Body of pancreas (tissue), 4 donors: Measurements from ENCODE around the gene TMEM123.

Source experiments
- CTCF ChIP-seq, 7 experiments: fragments of 450-650 bp in 4 of 7; fragments of 200-600 bp in 3 of 7; sonication (generic) in 3 of 7; IDR thresholded peaks; one replicate each; pipeline ENCODE4 v1.5.1; 2016 to 2019; ENCODE audit warnings: antibody characterized with exemption in 7 of 7
- POLR2A ChIP-seq, 3 donors: fragments of 450-650 bp; IDR thresholded peaks; one replicate each; pipeline ENCODE4 v1.6.1; 2016; ENCODE audit warnings: antibody characterized with exemption in 3 of 3, mild to moderate bottlenecking in 2 of 3

- TF ChIP-seq CTCF (IDR thresholded peaks at IDR 0.05) (no peak), POLR2A (IDR thresholded peaks at IDR 0.05) (no peak)
These were observed 26.6 kb downstream of the TMEM123 start for GRCh38 chr11:102426000-102426399.
